NT2/D1 (cell line): Measurements from ENCODE around the gene PTPRN.
"Not testable (repeated sequence)": the region's sequence is repeated elsewhere in the genome, so short reads cannot be mapped to it uniquely, and the experiment has no call there.

ENCODE experiments used
- SUZ12 ChIP-seq: IDR thresholded peaks from 2 replicates; pipeline ENCODE4 v1.6.1; 2011; ENCODE audit not compliant: insufficient read length, insufficient read depth; ENCODE audit errors: extremely low read depth
- YY1 ChIP-seq: IDR thresholded peaks from 2 replicates; pipeline ENCODE4 v1.6.1; 2011; ENCODE audit not compliant: insufficient read length, insufficient read depth
- ZNF274 ChIP-seq: IDR thresholded peaks from 2 replicates; pipeline ENCODE4 v1.6.1; 2011; ENCODE audit warnings: mild to moderate bottlenecking, low read depth, low read length

GRCh38 chr2:219312683-219313263 lies 3.6 kb upstream of the PTPRN start:
- TF ChIP-seq SUZ12, ZNF274, YY1: not testable (repeated sequence)
